ENCODE results near the gene UBIAD1.

UBIAD1 gene

DNA sequence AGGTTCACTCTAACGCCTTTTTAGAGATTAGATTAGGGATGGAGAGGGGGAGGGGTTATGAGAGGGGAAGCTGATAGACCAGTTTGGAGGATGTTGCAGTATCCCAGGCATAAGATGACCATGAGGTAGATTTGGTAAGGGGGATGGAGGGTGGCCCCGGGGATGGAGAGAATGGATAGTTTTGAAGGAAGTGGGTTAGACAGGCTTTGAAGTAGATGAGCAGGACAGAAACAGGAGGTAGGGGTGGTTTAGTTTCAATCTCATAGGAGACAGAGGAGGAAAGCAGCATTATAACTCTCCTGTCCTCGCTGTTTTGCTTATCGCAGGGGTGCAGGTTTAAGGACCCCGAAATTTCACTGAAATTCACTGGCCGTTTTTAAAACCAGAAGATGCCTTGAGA, 11.8 kb downstream of the UBIAD1 start:
- no peak for TF ChIP-seq FOXP2 (optimal IDR thresholded peaks at IDR 0.05; ENCODE audit: borderline replicate concordance, extremely low read depth, extremely low read length, insufficient read depth)
- no peak for TF ChIP-seq TAF1 (IDR thresholded peaks at IDR 0.05; ENCODE audit: borderline replicate concordance, insufficient read depth, low read length)
- TF ChIP-seq SIN3A (IDR thresholded peaks at IDR 0.05; ENCODE audit: borderline replicate concordance, insufficient read depth, low read length), result no peak
- TF ChIP-seq POLR2AphosphoS5 (IDR thresholded peaks at IDR 0.05; ENCODE audit: low read depth, low read length), result no peak
- TF ChIP-seq REST (IDR thresholded peaks at IDR 0.05; ENCODE audit: insufficient read depth in 1 of 2, low read depth in 2 of 2, low read length in 2 of 2), result no peak

GRCh38 chr1:11285883-11286734, 13.1 kb downstream of the UBIAD1 start:
- TF ChIP-seq TAF1 (IDR thresholded peaks at IDR 0.05; ENCODE audit: borderline replicate concordance, insufficient read depth, low read length) (no peak), REST (IDR thresholded peaks at IDR 0.05; ENCODE audit: insufficient read depth in 1 of 2, low read depth in 2 of 2, low read length in 2 of 2) (no peak), SIN3A (IDR thresholded peaks at IDR 0.05; ENCODE audit: borderline replicate concordance, insufficient read depth, low read length) (no peak), POLR2AphosphoS5 (IDR thresholded peaks at IDR 0.05; ENCODE audit: low read depth, low read length) (no peak), FOXP2 (optimal IDR thresholded peaks at IDR 0.05; ENCODE audit: borderline replicate concordance, extremely low read depth, extremely low read length, insufficient read depth) (no peak)

DNA sequence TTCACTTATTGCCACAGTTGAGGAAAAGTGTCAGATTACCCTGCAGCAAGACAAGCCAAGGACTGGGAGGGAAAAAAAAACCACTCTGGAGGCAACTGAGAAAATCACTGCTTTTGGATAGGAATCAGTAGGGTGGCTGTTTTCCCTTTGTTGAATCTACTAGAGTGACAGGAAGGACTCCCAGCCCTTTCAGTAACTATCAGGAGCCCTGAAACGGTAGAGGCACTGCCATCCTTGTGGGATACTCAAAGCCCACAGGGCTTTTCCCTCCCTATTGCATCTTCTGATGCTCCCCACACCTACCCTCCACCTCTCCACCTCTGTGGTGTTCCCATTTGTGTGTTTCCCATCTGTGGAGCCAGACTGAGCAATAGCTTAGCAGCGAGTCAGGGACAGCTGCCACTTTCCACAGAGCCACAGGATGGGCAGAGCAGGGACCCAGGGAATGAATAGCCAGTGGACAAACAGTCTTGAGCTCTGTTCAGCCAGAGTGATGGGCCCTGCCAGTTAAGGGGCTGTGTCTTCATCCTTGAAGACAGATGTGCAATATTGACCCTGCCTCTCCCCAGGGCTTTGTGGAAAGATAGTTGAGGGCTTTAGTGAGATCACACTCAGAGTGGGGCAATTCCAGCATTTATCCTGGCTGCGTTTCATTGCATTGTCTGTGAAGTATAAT, 13.9 kb downstream of the UBIAD1 start:
- TF ChIP-seq TAF1 (IDR thresholded peaks at IDR 0.05; ENCODE audit: borderline replicate concordance, insufficient read depth, low read length) (no peak), FOXP2 (optimal IDR thresholded peaks at IDR 0.05; ENCODE audit: borderline replicate concordance, extremely low read depth, extremely low read length, insufficient read depth) (no peak), POLR2AphosphoS5 (IDR thresholded peaks at IDR 0.05; ENCODE audit: low read depth, low read length) (no peak), SIN3A (IDR thresholded peaks at IDR 0.05; ENCODE audit: borderline replicate concordance, insufficient read depth, low read length) (no peak), REST (IDR thresholded peaks at IDR 0.05; ENCODE audit: insufficient read depth in 1 of 2, low read depth in 2 of 2, low read length in 2 of 2) (no peak)

DNA sequence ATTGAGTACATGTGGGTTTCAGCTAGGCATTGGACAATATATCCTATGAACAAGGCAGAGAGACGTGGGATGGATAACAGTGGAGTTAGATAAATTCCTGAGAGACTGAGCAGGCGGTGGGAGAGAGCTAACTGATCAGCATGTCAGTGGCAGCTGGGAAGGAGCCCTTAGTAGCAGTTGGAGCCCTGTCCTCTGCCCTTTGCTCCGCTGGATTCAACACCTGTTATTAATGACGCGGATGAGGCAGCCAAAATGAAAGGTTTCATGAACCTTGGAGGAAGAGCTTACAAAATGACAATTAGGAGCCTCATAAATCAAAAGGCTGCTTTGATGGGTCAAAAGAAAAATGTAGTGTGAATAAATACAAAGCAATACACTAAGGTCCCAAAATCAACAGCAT, 16.1 kb downstream of the UBIAD1 start:
- TF ChIP-seq TAF1 (IDR thresholded peaks at IDR 0.05; ENCODE audit: borderline replicate concordance, insufficient read depth, low read length), result no peak
- TF ChIP-seq REST (IDR thresholded peaks at IDR 0.05; ENCODE audit: insufficient read depth in 1 of 2, low read depth in 2 of 2, low read length in 2 of 2), result no peak
- TF ChIP-seq SIN3A (IDR thresholded peaks at IDR 0.05; ENCODE audit: borderline replicate concordance, insufficient read depth, low read length), result no peak
- no peak for TF ChIP-seq POLR2AphosphoS5 (IDR thresholded peaks at IDR 0.05; ENCODE audit: low read depth, low read length)
- TF ChIP-seq FOXP2 (optimal IDR thresholded peaks at IDR 0.05; ENCODE audit: borderline replicate concordance, extremely low read depth, extremely low read length, insufficient read depth), result no peak
